HepG2 (cell line): ENCODE results near the gene C2. TPM values are rescaled to one million over a fixed set of nuclear protein-coding genes. Genes with fewer than 3 reads are reported as not detected.

Experiments
- EP300 ChIP-seq, 3 experiments: sonication (generic) in 1 of 3; formaldehyde crosslinking in 1 of 3; IDR thresholded peaks; 2 replicates each; pipeline versions ENCODE4 v1.5.1 to v1.6.1; 2011 to 2020; ENCODE audit warnings: low read depth in 2 of 3, low read length in 2 of 3, borderline replicate concordance in 1 of 3, improper control_type of control experiment in 1 of 3, mild to moderate bottlenecking in 1 of 3, missing genetic modification reagents in 1 of 3, moderate library complexity in 1 of 3
- EZH2 ChIP-seq: conservative IDR thresholded peaks from 2 replicates; pipeline ENCODE4 v1.6.1; 2012; ENCODE audit warnings: mild to moderate bottlenecking, low read depth, low read length, moderate library complexity
- GMEB2 ChIP-seq: IDR thresholded peaks from 2 replicates; pipeline ENCODE4 v1.6.1; 2016; ENCODE audit warnings: missing biosample characterization, missing genetic modification reagents, low read depth
- HDAC2 ChIP-seq: sonication (generic); formaldehyde crosslinking; IDR thresholded peaks from 2 replicates; pipeline ENCODE4 v1.4.0; 2020; ENCODE audit warnings: missing genetic modification reagents
- HOXA3 ChIP-seq: sonication (generic); formaldehyde crosslinking; IDR thresholded peaks from 2 replicates; pipeline ENCODE4 v1.5.0; 2020; ENCODE audit warnings: missing genetic modification reagents
- HOXA7 ChIP-seq: sonication (generic); formaldehyde crosslinking; IDR thresholded peaks from 2 replicates; pipeline ENCODE4 v1.8.1; 2022; ENCODE audit warnings: mild to moderate bottlenecking, missing genetic modification reagents, moderate library complexity
- RAD51 ChIP-seq: fragments of 450-650 bp; IDR thresholded peaks from 2 replicates; pipeline ENCODE4 v1.6.1; 2016; ENCODE audit warnings: borderline replicate concordance
- RBFOX2 ChIP-seq: fragments of 200-400 bp; formaldehyde crosslinking; IDR thresholded peaks from 2 replicates; pipeline ENCODE4 v1.6.1; 2017; ENCODE audit warnings: low read depth, mild to moderate bottlenecking, low read length
- ZBTB40 ChIP-seq, 2 experiments: fragments of 450-650 bp in 1 of 2; sonication (generic) in 1 of 2; formaldehyde crosslinking in 1 of 2; IDR thresholded peaks; 2 replicates each; pipeline versions ENCODE4 v1.6.1 to v1.8.0; 2016 to 2022; ENCODE audit warnings: antibody characterized with exemption in 1 of 2, mild to moderate bottlenecking in 1 of 2, missing genetic modification reagents in 1 of 2
- ZZZ3 ChIP-seq: sonication (generic); formaldehyde crosslinking; IDR thresholded peaks from 2 replicates; pipeline ENCODE4 v1.4.0; 2020; ENCODE audit warnings: missing genetic modification reagents, mild to moderate bottlenecking, borderline replicate concordance
- polyA plus RNA-seq, 8 experiments: library from polyadenylated mRNA; depleted of rRNA in 3 of 8; stranded (reverse) in 7 of 8; unstranded in 1 of 8; fragments of >200 nt; fragmentation: Illumina TruSeq in 4 of 8; extraction: Trizol in 4 of 8; gene quantifications; 2 replicates each; pipeline versions ENCODE4 v1.2.1 to v1.2.3, GENCODE V29; 2011 to 2016; ENCODE audit warnings: low read depth in 4 of 8, missing spikeins in 1 of 8, mixed read lengths in 1 of 8; ENCODE audit not compliant: insufficient read depth in 1 of 8
- total RNA-seq, 5 experiments: library from RNA; depleted of rRNA; stranded (reverse); fragments of >200 nt; fragmentation: Illumina TruSeq; extraction: Trizol; gene quantifications; 2 replicates each; pipeline ENCODE4 v1.2.3, GENCODE V29; 2016; ENCODE audit warnings: low read depth in 1 of 5
- TF ChIP-seq, protein P1 (sequence below): sonication (generic); formaldehyde crosslinking; conservative IDR thresholded peaks from 2 replicates; pipeline ENCODE4 v1.5.0; 2020; ENCODE audit warnings: missing genetic modification reagents
- TF ChIP-seq, protein P2 (sequence below): sonication (generic); formaldehyde crosslinking; IDR thresholded peaks from 2 replicates; pipeline ENCODE4 v1.8.1; 2023; ENCODE audit warnings: mild to moderate bottlenecking, inconsistent platforms, moderate library complexity, missing genetic modification reagents, borderline replicate concordance

C2 gene
- total and polyA plus RNA-seq, 2 of the 13 experiments (the other 11 are each of a cell fraction or from before 2014, with no cell fraction given) = 165 to 307 TPM

DNA sequence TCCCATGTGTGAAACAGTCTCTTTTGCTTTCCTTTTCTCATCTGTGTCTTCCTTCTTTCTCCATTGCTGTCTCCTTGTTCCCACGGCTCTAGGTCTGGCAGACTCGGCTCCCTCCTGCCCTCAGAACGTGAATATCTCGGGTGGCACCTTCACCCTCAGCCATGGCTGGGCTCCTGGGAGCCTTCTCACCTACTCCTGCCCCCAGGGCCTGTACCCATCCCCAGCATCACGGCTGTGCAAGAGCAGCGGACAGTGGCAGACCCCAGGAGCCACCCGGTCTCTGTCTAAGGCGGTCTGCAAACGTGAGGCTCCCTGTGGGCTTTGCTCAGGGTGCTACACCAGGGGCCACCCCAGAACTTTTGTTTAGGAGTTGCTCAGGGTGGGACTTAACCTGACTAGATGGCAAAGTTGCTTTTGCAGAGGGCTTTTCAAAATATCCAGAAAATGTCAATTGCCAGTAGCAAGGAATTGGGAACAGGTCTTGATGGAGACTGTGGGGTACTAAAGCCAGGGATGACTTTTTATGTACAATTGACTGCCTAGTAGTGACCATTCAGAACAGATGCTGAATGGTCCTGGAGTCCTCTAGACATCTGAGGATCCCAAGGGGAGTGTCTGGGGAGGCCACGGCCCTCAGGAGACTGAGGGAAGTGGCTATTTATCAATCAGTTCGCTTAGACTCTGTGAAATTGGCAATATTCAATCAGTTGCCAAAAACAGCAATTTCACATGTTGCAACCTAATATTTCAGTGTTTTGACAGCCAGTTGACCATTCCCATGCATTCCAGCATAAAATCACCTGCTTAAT lies 550 bp downstream of the C2 start (continued):
- no peak for TF ChIP-seq GMEB2 (CRISPR knock-in tag)
- no peak for TF ChIP-seq RBFOX2
- TF ChIP-seq EP300 (IDR thresholded peaks at IDR 0.05; ENCODE audit: low read depth in 2 of 2, low read length in 2 of 2) = no peak
- no peak for TF ChIP-seq EP300 (CRISPR knock-in tag; IDR thresholded peaks at IDR 0.05; ENCODE audit: borderline replicate concordance)
- no peak for TF ChIP-seq EZH2
- TF ChIP-seq HOXA7 (CRISPR knock-in tag) = no peak
- no peak for TF ChIP-seq ZBTB40 (IDR thresholded peaks at IDR 0.05)
- TF ChIP-seq ZBTB40 (CRISPR knock-in tag; IDR thresholded peaks at IDR 0.05) = no peak
- no peak for TF ChIP-seq RAD51
- no peak for TF ChIP-seq ZZZ3 (CRISPR knock-in tag)
- TF ChIP-seq, protein P1, sequence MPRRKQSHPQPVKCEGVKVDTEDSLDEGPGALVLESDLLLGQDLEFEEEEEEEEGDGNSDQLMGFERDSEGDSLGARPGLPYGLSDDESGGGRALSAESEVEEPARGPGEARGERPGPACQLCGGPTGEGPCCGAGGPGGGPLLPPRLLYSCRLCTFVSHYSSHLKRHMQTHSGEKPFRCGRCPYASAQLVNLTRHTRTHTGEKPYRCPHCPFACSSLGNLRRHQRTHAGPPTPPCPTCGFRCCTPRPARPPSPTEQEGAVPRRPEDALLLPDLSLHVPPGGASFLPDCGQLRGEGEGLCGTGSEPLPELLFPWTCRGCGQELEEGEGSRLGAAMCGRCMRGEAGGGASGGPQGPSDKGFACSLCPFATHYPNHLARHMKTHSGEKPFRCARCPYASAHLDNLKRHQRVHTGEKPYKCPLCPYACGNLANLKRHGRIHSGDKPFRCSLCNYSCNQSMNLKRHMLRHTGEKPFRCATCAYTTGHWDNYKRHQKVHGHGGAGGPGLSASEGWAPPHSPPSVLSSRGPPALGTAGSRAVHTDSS = no peak
- no peak for TF ChIP-seq HDAC2 (CRISPR knock-in tag)
- TF ChIP-seq HOXA3 (CRISPR knock-in tag) = 0 out of 2 replicates have a peak, but pooled peaks have one; percentile 0
- TF ChIP-seq, protein P2, sequence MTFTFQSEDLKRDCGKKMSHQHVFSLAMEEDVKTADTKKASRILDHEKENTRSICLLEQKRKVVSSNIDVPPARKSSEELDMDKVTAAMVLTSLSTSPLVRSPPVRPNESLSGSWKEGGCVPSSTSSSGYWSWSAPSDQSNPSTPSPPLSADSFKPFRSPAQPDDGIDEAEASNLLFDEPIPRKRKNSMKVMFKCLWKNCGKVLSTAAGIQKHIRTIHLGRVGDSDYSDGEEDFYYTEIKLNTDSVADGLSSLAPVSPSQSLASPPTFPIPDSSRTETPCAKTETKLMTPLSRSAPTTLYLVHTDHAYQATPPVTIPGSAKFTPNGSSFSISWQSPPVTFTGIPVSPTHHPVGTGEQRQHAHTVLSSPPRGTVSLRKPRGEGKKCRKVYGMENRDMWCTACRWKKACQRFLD (CRISPR knock-in tag) = no peak
